Measurements from ENCODE around the gene SH3BGRL2.
"Not testable (repeated sequence)": the region's sequence is repeated elsewhere in the genome, so short reads cannot be mapped to it uniquely, and the experiment has no call there.

The SH3BGRL2 gene

DNA sequence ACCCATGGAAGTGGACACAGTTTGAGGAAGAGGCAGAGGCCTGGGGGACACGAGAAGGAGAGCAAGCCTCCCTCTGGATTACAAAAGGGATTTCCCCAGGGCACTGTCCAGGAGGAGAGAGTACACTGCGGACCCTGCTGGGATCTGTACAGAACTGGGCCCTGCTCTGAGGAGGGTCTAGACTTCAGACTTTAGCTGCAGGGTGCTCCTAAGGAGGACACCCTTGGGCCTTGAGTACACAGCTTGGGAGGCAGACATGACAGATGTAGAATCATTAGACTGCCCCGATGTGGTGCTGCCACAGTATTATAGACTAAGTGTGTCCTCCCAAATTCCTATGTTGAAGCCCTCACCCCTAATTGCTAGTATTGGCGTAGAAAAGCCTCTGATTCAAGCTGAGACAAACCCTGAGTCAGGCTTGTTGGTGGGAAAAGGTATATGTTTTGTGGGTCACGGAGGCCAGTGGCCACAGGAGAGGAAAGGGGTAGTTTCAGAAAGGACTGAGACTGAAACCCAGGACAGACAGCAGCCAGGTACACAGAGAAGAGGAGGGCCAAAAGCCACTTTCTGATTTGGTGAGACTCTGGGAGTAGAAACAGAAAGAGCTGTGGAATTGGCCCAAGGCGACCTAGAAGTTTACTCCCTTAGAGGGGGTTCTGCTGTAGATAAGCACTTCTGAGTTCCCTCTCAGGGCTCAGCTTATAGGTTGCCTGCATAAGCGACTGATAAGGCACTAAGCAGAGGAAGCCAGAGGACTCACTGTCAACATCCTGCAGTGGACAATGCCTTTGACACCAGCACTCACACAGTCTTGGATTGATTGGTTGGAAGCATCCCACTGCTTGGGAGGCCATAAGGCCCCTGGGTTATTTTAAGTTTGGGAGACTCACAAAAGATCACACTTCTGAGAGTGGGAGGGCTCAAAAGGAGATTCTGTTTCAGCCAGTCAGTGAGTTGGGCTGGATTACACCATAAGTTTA is 16.5 kb upstream of the SH3BGRL2 start:
- DNase-seq: no peak

- DNase-seq: no peak
Measured at GRCh38 chr6:79617518-79617941, 13.6 kb upstream of the SH3BGRL2 start.

- not testable (repeated sequence) for DNase-seq
Measured at GRCh38 chr6:79618425-79618824, 12.7 kb upstream of the SH3BGRL2 start.

GRCh38 chr6:79621579-79621978 is 9.6 kb upstream of the SH3BGRL2 start:
- no peak for DNase-seq

GRCh38 chr6:79622364-79622763 is 8.8 kb upstream of the SH3BGRL2 start:
- DNase-seq: no peak

DNA sequence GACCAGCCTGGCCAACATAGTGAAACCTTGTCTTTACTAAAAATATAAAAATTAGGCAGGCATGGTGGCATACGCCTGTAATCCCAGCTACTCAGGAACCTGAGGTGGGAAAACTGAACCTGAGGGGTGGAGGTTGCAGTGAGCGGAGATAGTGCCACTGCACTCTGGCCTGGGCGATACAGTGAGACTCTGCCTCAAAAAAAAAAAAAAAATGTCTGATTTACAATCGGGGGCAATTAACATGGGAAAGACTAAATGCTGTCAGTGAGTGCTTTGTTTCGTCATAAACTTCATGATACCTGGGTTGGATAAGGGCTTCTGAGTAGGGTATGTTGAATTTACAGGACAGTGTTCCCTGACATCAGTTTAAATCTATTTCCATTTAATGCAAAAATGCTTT is 8.0 kb upstream of the SH3BGRL2 start:
- no peak for DNase-seq

GRCh38 chr6:79625746-79626145 is 5.4 kb upstream of the SH3BGRL2 start:
- no peak for DNase-seq

DNA sequence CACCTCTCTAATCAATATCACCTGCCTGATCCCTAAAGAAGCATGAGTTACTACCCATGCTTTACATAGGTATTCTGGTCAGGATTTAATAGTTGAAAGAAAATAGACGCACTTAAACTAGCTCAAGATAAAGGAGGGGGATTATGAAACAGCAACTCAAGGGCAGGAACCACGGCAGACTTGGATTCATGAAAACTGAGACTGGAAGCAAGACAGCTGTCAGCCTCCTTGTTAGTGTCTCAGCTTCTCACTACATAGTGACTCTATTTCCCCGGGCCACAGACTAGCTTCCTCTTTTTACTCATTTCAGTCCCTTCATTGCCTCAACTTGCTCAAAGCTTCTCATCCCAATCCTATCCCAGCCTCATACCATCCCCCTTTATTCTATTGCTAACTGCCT is 4.3 kb upstream of the SH3BGRL2 start:
- no peak for DNase-seq

- DNase-seq: no peak
Measured at GRCh38 chr6:79627422-79627821, 3.7 kb upstream of the SH3BGRL2 start.

GRCh38 chr6:79628466-79629288 is 2.5 kb upstream of the SH3BGRL2 start:
- no peak for DNase-seq

- DNase-seq: no peak
Measured at GRCh38 chr6:79630380-79630882, 698 bp upstream of the SH3BGRL2 start.

GRCh38 chr6:79631693-79632172 is 604 bp downstream of the SH3BGRL2 start:
- DNase-seq: no peak

DNA sequence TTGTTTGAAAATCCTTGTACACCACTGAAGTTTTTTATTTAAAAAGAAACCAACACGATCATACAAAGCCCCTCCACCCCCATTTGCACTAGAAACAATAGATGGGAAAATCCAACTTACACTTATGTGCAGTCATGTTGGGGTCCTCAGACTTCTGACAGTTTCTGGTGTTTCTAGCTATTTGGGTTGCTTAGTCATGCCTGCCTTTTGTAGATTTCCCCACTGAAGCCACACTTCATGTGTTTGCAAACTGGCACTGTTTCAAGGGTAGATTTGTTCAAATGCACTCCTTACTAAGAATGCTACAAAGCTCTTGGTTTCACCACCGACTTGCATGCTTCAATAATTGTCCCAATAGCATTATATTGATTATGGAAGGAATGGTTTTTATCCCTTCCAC is 1.5 kb downstream of the SH3BGRL2 start:
- DNase-seq: no peak

GRCh38 chr6:79634491-79635231 is 3.5 kb downstream of the SH3BGRL2 start:
- no peak for DNase-seq

GRCh38 chr6:79635232-79635543 is 4.1 kb downstream of the SH3BGRL2 start:
- DNase-seq: no peak

GRCh38 chr6:79636673-79637072 is 5.5 kb downstream of the SH3BGRL2 start:
- DNase-seq: no peak

GRCh38 chr6:79640146-79641111 is 9.3 kb downstream of the SH3BGRL2 start:
- DNase-seq: no peak

- no peak for DNase-seq
Measured at GRCh38 chr6:79646006-79646405, 14.9 kb downstream of the SH3BGRL2 start.

DNA sequence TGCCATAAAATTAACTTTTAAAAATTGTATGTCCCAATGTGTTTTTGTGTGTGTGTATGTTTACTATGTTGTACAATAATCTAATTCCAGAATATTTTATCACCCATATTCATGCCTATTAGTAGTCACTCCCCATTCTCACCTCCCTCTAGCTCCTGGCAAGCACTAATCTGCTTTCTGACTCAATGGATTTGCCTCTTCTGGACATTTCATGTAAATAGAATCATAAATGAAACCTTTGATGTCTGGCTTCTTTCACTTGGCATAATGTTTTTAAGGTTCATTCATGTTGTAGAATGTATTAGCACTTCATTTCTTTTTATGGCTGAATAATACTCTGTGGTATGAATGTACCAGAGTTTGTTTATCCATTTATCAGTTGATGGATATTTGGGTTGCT is 15.4 kb downstream of the SH3BGRL2 start:
- no peak for DNase-seq

GRCh38 chr6:79647741-79648140 is 16.6 kb downstream of the SH3BGRL2 start:
- no peak for DNase-seq

- DNase-seq: no peak
Measured at GRCh38 chr6:79648328-79648727, 17.2 kb downstream of the SH3BGRL2 start.

- DNase-seq: no peak
Measured at GRCh38 chr6:79649016-79649415, 17.9 kb downstream of the SH3BGRL2 start.
